CD4-positive, alpha-beta T cell treated with Interleukin-17A for 1 hour (primary cell): ENCODE results near the gene TM4SF18.
"Not testable (repeated sequence)": the region's sequence is repeated elsewhere in the genome, so short reads cannot be mapped to it uniquely, and the experiment has no call there.

Experiments used
- DNase-seq: peaks from one replicate; pipeline ENCODE4 v3.0.0-alpha.2; 2020

The TM4SF18 gene

GRCh38 chr3:149333176-149333859, at the start of gene TM4SF18:
Gene TM4SF18 (minus strand): TSS chr3:149333636. CDS start chr3:149333382, 254 bp downstream.
- no peak for DNase-seq

- no peak for DNase-seq
Measured at GRCh38 chr3:149382518-149382917, 49.1 kb upstream of the TM4SF18 start.

GRCh38 chr3:149382101-149382467, 48.6 kb upstream of the TM4SF18 start:
- no peak for DNase-seq

- no peak for DNase-seq
Measured at GRCh38 chr3:149381173-149382100, 48.0 kb upstream of the TM4SF18 start.

GRCh38 chr3:149380220-149380619, 46.8 kb upstream of the TM4SF18 start:
- DNase-seq, result not testable (repeated sequence)

- DNase-seq, result no peak
Measured at GRCh38 chr3:149378478-149379309, 45.3 kb upstream of the TM4SF18 start.

GRCh38 chr3:149377408-149378364, 44.2 kb upstream of the TM4SF18 start, which contains the start of gene TM4SF1:
Gene TM4SF1 (minus strand): TSS chr3:149377649. CDS start chr3:149377547, 102 bp downstream.
- DNase-seq, result no peak

- no peak for DNase-seq
Measured at GRCh38 chr3:149376718-149377407, 43.4 kb upstream of the TM4SF18 start.

GRCh38 chr3:149375501-149376196, 42.2 kb upstream of the TM4SF18 start:
- no peak for DNase-seq

- DNase-seq, result no peak
Measured at GRCh38 chr3:149374793-149375500, 41.5 kb upstream of the TM4SF18 start.

- DNase-seq, result no peak
Measured at GRCh38 chr3:149374391-149374790, 41.0 kb upstream of the TM4SF18 start.

GRCh38 chr3:149373235-149374125, 40.0 kb upstream of the TM4SF18 start:
- DNase-seq, result no peak

GRCh38 chr3:149371723-149372114, 38.3 kb upstream of the TM4SF18 start:
- DNase-seq, result no peak

- DNase-seq, result no peak
Measured at GRCh38 chr3:149371001-149371722, 37.7 kb upstream of the TM4SF18 start.

GRCh38 chr3:149369991-149370866, 36.8 kb upstream of the TM4SF18 start:
- no peak for DNase-seq

- DNase-seq, result no peak
Measured at GRCh38 chr3:149368674-149369497, 35.5 kb upstream of the TM4SF18 start.
